ENCODE results near the gene SFXN4. TPM values are rescaled to one million over a fixed set of nuclear protein-coding genes. Genes with fewer than 3 reads are reported as not detected.
A peak's percentile ranks its signal among the peaks of the same experiment; 100 is the strongest.
"Not testable (repeated sequence)": the region's sequence is repeated elsewhere in the genome, so short reads cannot be mapped to it uniquely, and the experiment has no call there.

Gene SFXN4
- total RNA-seq, 3 donors from 2014 or later = 65.3 to 90.1 (median 72.8) TPM

- no peaks in the 10 kb centered on the region for H3K27me3 Mint-ChIP-seq (ENCODE audit: low read depth)
- H3K36me3 Mint-ChIP-seq (ENCODE audit: insufficient read depth) = no peaks in the 10 kb centered on the region
- DNase-seq (no peak), ATAC-seq (no peak)
- H3K9me3 Mint-ChIP-seq = no peaks in the 10 kb centered on the region
- peaks cover 22% of the 10 kb centered on the region for H3K4me1 Mint-ChIP-seq (ENCODE audit: low read depth)
- no peak overlapping the region for H3K4me3 Mint-ChIP-seq
Measured at GRCh38 chr10:119203006-119203405, 37.5 kb upstream of the SFXN4 start.

- H3K27me3 Mint-ChIP-seq (ENCODE audit: low read depth) = no peaks in the 10 kb centered on the region
- peaks cover 23% of the 10 kb centered on the region for H3K4me1 Mint-ChIP-seq (ENCODE audit: low read depth)
- H3K4me3 Mint-ChIP-seq = no peak overlapping the region
- no peaks in the 10 kb centered on the region for H3K9me3 Mint-ChIP-seq
- ATAC-seq = no peak
- no peak for DNase-seq
- H3K36me3 Mint-ChIP-seq (ENCODE audit: insufficient read depth) = no peaks in the 10 kb centered on the region
Measured at GRCh38 chr10:119201233-119201632, 35.7 kb upstream of the SFXN4 start.

GRCh38 chr10:119199231-119199992, 33.9 kb upstream of the SFXN4 start:
- H3K4me3 Mint-ChIP-seq = no peak overlapping the region
- no peaks in the 10 kb centered on the region for H3K9me3 Mint-ChIP-seq
- H3K36me3 Mint-ChIP-seq (ENCODE audit: insufficient read depth) = no peaks in the 10 kb centered on the region
- DNase-seq = peak; percentile 33
- ATAC-seq = peak; percentile 70 to 77
- peaks cover 18% of the 10 kb centered on the region for H3K4me1 Mint-ChIP-seq (ENCODE audit: low read depth)
- no peaks in the 10 kb centered on the region for H3K27me3 Mint-ChIP-seq (ENCODE audit: low read depth)

- Mint-ChIP-seq H3K27me3 (ENCODE audit: low read depth) (no peaks in the 10 kb centered on the region), H3K36me3 (ENCODE audit: insufficient read depth) (no peaks in the 10 kb centered on the region), H3K9me3 (no peaks in the 10 kb centered on the region), H3K4me1 (ENCODE audit: low read depth) (peaks cover 18% of the 10 kb centered on the region), H3K4me3 (no peak overlapping the region)
- no peak for DNase-seq
- ATAC-seq = no peak
Measured at GRCh38 chr10:119198438-119198837, 32.9 kb upstream of the SFXN4 start.

DNA sequence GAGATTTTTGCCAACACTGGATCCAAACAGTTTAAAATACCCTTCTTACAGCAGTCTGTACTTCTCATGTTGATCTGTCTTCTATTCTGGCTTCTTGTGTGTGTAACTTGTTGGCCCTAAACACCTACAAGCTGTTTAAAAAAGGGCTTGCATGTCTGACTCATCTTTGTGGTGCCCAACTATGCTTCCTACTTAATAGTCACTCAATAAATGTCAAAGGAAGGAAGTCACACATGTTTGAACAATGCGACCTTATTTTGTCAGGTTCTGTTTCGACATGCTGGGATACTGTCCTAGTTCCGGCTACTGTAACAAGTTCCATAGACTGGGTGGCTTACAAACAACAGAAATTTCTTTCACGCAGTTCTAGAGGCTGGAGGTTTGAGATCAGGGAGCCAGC, 32.4 kb upstream of the SFXN4 start:
- no peak for DNase-seq

DNA sequence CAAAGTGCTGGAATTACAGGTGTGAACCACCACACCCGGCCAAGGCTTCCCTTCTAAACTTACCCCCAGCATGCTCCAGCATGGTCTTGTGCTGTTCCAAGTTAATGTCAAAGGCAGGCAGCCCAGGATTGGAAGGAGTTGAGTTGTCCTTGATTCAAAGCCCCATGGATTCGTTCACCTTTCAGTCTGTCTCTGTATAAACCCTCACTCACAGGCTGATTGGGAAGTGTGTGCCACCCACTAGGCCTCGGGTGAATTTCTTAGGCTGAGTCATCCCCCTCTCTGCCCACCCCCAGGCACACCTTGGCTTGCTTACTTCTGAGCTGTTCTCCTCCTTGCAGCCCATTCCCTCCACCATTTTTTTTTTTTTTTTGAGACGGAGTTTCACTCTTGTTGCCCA, 26.4 kb upstream of the SFXN4 start:
- Mint-ChIP-seq H3K4me3 (no peak overlapping the region), H3K9me3 (no peaks in the 10 kb centered on the region), H3K27me3 (ENCODE audit: low read depth) (no peaks in the 10 kb centered on the region), H3K4me1 (ENCODE audit: low read depth) (peaks cover 16% of the 10 kb centered on the region), H3K36me3 (ENCODE audit: insufficient read depth) (no peaks in the 10 kb centered on the region)
- DNase-seq (no peak), ATAC-seq (peak; percentile 91 to 92)

More for the DNA sequence above, 32.4 kb upstream of the SFXN4 start:
- H3K9me3 Mint-ChIP-seq = no peaks in the 10 kb centered on the region
- no peak overlapping the region for H3K4me3 Mint-ChIP-seq
- H3K4me1 Mint-ChIP-seq (ENCODE audit: low read depth) = peaks cover 18% of the 10 kb centered on the region
- peak; percentile 66 to 81 for ATAC-seq
- no peaks in the 10 kb centered on the region for H3K27me3 Mint-ChIP-seq (ENCODE audit: low read depth)
- no peaks in the 10 kb centered on the region for H3K36me3 Mint-ChIP-seq (ENCODE audit: insufficient read depth)

- ATAC-seq = no peak
- no peaks in the 10 kb centered on the region for H3K27me3 Mint-ChIP-seq (ENCODE audit: low read depth)
Measured at GRCh38 chr10:119190954-119191785, 25.7 kb upstream of the SFXN4 start.

GRCh38 chr10:119190353-119190752, 24.8 kb upstream of the SFXN4 start:
- peaks cover 16% of the 10 kb centered on the region for H3K4me1 Mint-ChIP-seq (ENCODE audit: low read depth)
- ATAC-seq (no peak), DNase-seq (no peak)
- H3K27me3 Mint-ChIP-seq (ENCODE audit: low read depth) = no peaks in the 10 kb centered on the region
- no peaks in the 10 kb centered on the region for H3K36me3 Mint-ChIP-seq (ENCODE audit: insufficient read depth)
- no peaks in the 10 kb centered on the region for H3K9me3 Mint-ChIP-seq
- H3K4me3 Mint-ChIP-seq = no peak overlapping the region

More at GRCh38 chr10:119190954-119191785, 25.7 kb upstream of the SFXN4 start:
- Mint-ChIP-seq H3K9me3 (no peaks in the 10 kb centered on the region), H3K4me3 (no peak overlapping the region), H3K4me1 (ENCODE audit: low read depth) (peaks cover 16% of the 10 kb centered on the region), H3K36me3 (ENCODE audit: insufficient read depth) (no peaks in the 10 kb centered on the region)
- DNase-seq = no peak

GRCh38 chr10:119189811-119190282, 24.3 kb upstream of the SFXN4 start:
- H3K27me3 Mint-ChIP-seq (ENCODE audit: low read depth) = no peaks in the 10 kb centered on the region
- no peak for DNase-seq
- no peak for ATAC-seq
- peaks cover 16% of the 10 kb centered on the region for H3K4me1 Mint-ChIP-seq (ENCODE audit: low read depth)
- H3K36me3 Mint-ChIP-seq (ENCODE audit: insufficient read depth) = no peaks in the 10 kb centered on the region
- no peaks in the 10 kb centered on the region for H3K9me3 Mint-ChIP-seq
- no peak overlapping the region for H3K4me3 Mint-ChIP-seq

DNA sequence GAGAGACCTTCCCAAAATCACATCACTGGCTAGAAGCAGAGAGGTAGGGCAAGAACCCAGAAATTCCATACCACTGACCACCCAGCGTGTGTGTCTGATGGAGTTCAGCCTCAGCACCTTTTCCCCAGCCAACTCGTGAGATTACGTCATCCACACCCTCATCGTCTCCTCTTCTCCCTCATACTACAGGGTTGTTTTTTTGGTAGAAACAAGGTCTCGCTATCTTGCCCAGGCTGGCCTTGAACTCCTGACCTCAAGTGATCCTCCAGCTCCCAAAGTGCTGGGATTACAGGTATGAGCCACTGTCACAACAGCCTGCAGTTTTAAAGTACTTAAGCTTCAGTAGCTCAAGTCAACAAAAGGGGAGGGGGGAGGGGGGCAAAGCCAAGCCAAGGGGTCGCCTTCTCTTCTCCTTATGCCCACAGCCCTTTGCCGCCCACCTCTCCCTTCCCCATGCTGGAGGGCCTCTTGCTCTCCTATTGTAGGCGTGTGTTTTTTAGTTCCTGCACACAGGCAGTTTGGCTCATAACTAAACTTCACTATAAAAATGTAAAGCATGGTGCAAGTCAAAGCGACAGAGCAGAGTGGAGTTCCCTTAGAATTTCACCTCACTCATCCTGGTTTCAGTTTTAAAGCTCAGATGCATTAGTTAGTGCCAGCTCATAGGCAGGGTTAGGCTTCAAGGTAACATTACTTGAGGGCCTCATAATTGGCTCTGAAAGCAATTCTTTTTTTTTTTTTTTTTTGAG, 18.3 kb upstream of the SFXN4 start:
- H3K27me3 Mint-ChIP-seq (ENCODE audit: low read depth) = no peaks in the 10 kb centered on the region
- ATAC-seq (peak; percentile 73 to 80), DNase-seq (no peak)
- H3K9me3 Mint-ChIP-seq = no peaks in the 10 kb centered on the region
- peaks cover 16% of the 10 kb centered on the region for H3K4me1 Mint-ChIP-seq (ENCODE audit: low read depth)
- H3K36me3 Mint-ChIP-seq (ENCODE audit: insufficient read depth) = no peaks in the 10 kb centered on the region
- H3K4me3 Mint-ChIP-seq = no peak overlapping the region

- not testable (repeated sequence) for ATAC-seq; H3K9me3 Mint-ChIP-seq; H3K27me3 Mint-ChIP-seq (ENCODE audit: low read depth); DNase-seq; H3K4me3 Mint-ChIP-seq; H3K36me3 Mint-ChIP-seq (ENCODE audit: insufficient read depth)
- peaks cover 35% of the 10 kb centered on the region for H3K4me1 Mint-ChIP-seq (ENCODE audit: low read depth)
Measured at GRCh38 chr10:119180850-119181400, 15.4 kb upstream of the SFXN4 start.

DNA sequence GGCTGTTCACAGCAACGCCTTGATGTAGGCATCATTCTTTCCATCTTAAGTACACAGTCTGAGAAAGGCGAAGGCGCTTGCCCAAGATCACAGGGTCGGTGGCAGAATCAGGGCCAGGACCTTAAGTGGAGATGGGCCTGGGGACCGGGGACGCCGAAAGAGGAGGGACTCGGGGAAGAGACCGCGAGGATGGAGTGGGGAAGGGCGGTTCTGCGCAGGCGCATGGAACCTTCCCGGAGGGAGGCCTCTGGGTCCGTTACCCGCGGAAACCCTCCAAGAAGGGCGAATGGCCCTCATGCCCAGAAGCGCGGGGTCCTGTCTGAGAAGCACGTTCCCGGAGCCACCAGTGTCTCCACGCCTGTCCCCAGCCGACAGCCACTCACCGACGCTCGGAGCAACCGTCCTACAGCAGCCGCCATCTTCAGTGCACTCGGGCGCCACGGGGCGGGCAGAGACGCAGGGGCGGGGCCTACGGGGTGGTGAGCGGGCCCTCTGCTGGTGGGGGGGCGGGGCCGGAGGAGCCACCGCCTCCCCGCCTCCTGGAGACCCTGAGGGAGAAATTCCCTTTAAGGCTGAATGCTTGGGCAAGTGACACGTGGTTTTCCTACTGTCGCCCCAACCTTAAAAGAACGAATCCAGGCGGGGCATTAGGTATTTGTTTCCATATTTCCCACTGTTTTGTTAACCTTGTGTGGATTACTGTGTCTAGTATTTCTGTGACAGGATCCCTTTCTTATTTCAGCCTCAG, 13.0 kb upstream of the SFXN4 start, which contains the start of gene PRDX3:
Gene PRDX3 (minus strand): TSS at position 441 of the 748 bp plus-strand sequence. CDS start 22 bp downstream, at position 419.
- Mint-ChIP-seq H3K4me1 (ENCODE audit: low read depth) (peaks cover 38% of the 10 kb centered on the region), H3K9me3 (no peaks in the 10 kb centered on the region), H3K27me3 (ENCODE audit: low read depth) (no peaks in the 10 kb centered on the region), H3K36me3 (ENCODE audit: insufficient read depth) (peaks cover 16% of the 10 kb centered on the region), H3K4me3 (peak within 1 kb of the TSS; percentile 97)
- DNase-seq = peak; percentile 92
- peak; percentile 96 to 97 for ATAC-seq

DNA sequence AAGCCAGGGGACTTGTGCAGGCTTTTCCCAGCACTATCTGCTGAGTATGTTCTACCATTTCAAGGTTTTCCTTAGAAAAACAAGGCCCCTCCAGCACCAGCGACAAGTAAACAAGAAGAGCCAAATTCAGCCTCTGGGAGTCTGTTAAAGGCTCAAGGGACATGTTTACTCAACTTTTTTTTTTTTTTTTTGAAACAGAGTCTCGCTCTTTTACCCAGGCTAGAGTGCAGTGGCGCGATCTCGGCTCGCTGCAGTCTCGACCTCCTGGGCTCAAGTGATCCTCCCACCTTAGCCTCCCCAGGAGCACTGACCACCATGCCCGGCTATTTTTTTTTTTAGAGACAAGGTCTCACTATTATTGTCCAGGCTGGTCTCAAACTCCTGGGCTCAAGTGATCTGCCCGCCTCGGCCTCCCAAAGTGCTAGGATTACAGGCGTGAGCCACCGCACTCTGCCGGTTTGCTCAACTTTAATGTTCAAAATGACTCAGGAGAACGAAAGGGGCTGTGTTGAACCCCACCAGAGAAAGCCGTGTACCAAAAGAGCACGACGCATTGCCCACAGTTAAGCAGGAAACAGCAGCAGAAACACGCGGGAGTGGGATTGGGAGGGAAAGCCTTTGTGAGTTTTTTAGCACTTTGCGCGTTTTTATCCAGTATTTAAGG, 12.3 kb upstream of the SFXN4 start:
- Mint-ChIP-seq H3K4me3 (peak overlapping the region; percentile 97), H3K36me3 (ENCODE audit: insufficient read depth) (peaks cover 16% of the 10 kb centered on the region), H3K4me1 (ENCODE audit: low read depth) (peaks cover 37% of the 10 kb centered on the region), H3K9me3 (no peaks in the 10 kb centered on the region), H3K27me3 (ENCODE audit: low read depth) (no peaks in the 10 kb centered on the region)
- peak; percentile 8 for DNase-seq
- ATAC-seq = peak; percentile 58 to 67

Measured in activated T-cell treated with anti-CD3 and anti-CD28 coated beads, Interleukin-2, amount 50 U/mL, for 4 hours (primary cell).